Coronary artery (tissue), 2 donors: ENCODE data around the gene KCNQ2.

Experiments
- DNase-seq: peaks from one replicate; pipeline ENCODE4 v3.0.0-alpha.2; 2017; ENCODE audit warnings: low spot score
- H3K27ac ChIP-seq, 2 donors: fragments of 200-600 bp; sonication (generic); one replicate each; pipeline ENCODE4 v1.5.1; 2016 to 2019
- H3K4me3 ChIP-seq: fragments of 200-600 bp; sonication (generic); 2 replicates; pipeline ENCODE4 v1.5.1; 2016; ENCODE audit warnings: mild to moderate bottlenecking, moderate library complexity
- TF ChIP-seq, protein P1 (sequence below): fragments of 200-600 bp; sonication (generic); IDR thresholded peaks from one replicate; pipeline ENCODE4 v1.5.1; 2019; ENCODE audit warnings: antibody characterized with exemption

The KCNQ2 gene

DNA sequence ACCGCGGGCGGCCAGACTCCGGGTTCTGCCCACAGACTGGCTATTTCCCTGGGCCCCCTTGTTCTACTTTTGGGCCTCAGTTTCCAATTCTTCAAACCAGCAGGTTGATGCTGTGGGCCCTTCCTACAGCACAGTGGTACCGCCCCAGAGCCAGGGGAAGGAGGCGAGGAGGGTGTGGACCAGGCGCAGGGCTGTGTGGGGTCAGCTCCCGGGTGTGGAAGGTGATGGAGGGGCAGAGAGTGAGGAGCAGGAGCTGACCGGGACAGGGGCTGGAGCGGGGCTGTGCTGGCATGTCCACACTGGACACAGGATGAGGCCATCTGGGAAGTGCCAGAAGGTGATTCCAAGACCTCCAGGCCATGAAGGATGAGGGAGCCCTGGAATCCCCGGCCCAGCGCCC lies 76.2 kb downstream of the KCNQ2 start:
- TF ChIP-seq, protein P1, sequence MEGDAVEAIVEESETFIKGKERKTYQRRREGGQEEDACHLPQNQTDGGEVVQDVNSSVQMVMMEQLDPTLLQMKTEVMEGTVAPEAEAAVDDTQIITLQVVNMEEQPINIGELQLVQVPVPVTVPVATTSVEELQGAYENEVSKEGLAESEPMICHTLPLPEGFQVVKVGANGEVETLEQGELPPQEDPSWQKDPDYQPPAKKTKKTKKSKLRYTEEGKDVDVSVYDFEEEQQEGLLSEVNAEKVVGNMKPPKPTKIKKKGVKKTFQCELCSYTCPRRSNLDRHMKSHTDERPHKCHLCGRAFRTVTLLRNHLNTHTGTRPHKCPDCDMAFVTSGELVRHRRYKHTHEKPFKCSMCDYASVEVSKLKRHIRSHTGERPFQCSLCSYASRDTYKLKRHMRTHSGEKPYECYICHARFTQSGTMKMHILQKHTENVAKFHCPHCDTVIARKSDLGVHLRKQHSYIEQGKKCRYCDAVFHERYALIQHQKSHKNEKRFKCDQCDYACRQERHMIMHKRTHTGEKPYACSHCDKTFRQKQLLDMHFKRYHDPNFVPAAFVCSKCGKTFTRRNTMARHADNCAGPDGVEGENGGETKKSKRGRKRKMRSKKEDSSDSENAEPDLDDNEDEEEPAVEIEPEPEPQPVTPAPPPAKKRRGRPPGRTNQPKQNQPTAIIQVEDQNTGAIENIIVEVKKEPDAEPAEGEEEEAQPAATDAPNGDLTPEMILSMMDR = no peak
- no peak for DNase-seq
- no peak overlapping the region for H3K4me3 ChIP-seq

DNA sequence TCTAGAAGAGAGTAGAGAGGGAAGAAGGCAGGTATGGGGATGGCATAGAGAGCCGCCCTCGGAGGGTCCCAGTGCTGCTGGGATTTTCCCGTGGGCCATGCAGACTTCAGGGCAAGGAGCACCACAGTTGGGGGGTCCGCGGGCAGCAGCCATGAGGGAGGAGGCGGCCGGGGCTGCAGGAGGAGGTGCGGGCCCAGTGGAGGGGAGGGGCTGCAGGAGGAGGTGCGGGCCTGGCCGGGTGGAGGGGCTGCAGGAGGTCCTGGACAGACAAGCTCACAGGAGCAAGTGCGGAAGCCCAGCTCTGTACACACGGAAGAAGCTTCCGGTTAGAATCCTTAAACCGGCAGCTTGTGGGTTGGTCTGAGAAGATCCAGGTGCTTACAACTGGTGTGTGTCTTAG lies 76.7 kb downstream of the KCNQ2 start:
- DNase-seq = no peak
- no peak overlapping the region for H3K27ac ChIP-seq
- TF ChIP-seq, protein P1 = no peak
- H3K4me3 ChIP-seq = no peak overlapping the region

More for the DNA sequence above, 76.2 kb downstream of the KCNQ2 start:
- no peak overlapping the region for H3K27ac ChIP-seq

DNA sequence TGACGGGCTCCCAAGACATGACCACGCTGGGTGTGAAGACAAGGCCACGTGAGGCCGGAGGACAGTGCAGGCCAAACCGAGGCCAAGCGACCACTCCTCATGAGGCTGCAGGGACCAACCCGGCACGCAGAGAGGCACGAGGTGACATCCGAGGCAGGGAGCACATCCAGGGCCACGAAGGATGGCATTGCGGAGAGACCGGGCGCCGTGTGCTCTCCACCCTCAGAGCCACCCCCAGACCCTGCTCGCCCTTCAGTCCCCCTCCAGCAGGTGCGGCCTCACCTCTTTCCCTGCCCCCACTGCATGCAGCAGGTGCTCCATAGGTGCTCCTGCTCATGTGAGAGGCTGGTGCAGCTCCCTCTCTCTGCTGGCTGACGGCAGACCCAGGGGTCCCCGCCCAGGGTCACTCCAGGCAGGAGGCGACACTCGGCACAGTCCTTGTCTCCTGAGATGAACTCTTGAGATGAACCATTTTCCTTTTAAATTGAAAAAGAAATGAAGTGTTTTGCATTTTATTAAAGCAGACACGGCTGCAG lies 77.5 kb downstream of the KCNQ2 start:
- TF ChIP-seq, protein P1 = no peak
- no peak for DNase-seq

DNA sequence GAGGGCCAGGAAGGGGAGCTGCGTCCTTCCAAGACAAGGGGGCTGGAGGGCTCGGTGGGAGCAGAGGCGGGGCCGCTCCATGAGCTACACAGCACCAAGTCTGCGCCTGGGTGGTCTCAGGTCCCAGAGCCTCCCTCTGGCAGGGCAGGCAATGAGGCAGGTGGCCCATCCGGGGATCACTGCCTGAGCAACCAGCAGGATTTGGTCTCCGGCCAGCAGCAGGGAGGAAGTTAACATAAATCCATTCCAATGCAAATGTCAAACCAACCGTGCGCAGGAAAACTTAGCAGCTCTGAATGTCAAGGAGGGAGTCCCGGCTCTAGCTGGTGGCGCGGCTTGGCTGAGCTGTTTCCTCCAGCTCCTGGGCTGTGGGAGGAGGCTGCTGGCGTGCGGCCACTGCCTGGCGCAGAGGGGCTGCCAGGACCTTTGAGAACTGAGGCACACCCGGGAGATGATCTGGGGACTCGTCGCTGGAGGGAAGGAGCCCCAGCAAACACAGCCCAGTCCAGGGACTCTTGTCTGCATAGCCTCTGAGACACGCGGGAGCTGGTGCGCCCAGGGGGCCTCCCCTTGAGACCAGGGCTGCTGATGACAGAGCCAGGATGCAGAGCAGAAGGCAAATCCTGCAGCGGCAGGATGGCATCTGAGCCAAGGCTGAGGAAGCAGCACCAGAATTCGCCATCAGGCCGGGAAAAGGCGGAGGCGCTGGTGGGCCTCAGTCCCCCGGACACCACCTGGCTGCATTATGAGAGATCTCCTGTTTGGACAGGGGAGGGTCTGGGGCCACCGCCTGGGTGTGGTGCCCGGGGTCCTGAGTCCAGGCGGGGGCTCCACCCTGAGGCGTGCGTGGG lies 78.2 kb downstream of the KCNQ2 start:
- DNase-seq = no peak
- no peak overlapping the region for H3K27ac ChIP-seq
- TF ChIP-seq, protein P1 = no peak
- H3K4me3 ChIP-seq = no peak overlapping the region

More for the DNA sequence above, 77.5 kb downstream of the KCNQ2 start:
- Histone ChIP-seq H3K4me3 (no peak overlapping the region), H3K27ac (no peak overlapping the region)

DNA sequence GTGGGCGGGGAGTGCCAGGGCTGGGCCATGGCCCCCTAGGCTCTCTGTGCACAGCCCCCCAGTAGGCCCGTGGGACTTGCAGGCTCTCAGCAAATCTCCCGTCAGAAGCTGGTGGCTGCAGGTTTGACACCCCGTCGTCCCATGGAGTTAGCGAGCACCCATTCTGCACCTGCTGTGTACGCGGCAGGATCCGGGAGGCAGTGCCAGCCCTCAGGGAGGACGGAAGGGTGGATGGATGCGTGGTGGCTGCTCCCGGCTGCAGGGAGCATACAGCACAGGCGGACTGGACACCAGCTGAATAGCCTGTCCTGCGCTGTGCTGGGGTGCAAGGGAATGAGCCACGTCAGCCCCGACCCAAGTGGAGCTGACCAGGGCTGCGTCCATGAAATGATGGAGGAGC lies 78.9 kb downstream of the KCNQ2 start:
- TF ChIP-seq, protein P1 = no peak
- Histone ChIP-seq H3K4me3 (no peak overlapping the region), H3K27ac (no peak overlapping the region)
- no peak for DNase-seq

DNA sequence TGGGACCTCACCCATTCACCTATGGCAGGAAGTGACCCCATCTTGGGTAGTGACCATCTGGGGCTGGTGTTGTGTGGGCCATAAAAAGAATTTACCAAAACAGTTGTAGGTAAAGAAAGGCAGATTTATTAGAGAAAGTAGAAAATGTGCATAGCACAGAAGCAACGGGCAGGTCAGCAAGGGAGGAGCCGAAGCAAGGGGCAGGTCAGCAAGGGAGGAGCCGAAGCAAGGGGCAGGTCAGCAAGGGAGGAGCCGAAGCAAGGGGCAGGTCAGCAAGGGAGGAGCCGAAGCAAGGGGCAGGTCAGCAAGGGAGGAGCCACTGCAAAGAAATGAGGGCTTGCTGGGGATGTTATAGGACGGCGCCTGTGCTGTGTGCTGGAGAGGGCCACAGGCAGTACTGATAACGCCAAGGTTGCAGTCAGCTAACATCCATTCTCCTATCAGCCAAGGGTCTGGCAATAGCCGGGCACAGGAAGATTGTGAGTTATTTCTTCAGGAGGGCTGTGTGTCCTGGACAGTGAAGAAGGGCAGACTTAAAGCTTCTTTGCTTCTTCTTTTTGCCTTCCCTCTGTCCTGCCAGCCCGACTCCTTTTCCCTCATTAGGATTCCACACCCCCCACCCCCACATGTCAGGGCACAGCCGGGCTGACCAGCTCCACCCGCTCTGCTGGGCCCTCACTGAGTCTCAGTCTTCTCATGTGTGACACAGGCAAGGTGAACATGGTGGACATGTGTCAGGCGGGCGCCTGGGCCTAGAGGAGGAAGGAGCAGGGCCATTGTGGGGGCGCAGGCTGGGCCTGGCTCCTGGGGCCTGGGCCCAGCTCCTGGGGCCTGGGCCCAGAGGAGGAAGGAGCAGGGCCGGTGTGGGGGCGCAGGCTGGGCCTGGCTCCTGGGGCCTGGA lies 79.7 kb downstream of the KCNQ2 start:
- H3K27ac ChIP-seq = no peak overlapping the region
- TF ChIP-seq, protein P1 = no peak
- no peak for DNase-seq
- H3K4me3 ChIP-seq = no peak overlapping the region
